ENCODE measurements around the gene KCNJ11.

Gene KCNJ11

DNA sequence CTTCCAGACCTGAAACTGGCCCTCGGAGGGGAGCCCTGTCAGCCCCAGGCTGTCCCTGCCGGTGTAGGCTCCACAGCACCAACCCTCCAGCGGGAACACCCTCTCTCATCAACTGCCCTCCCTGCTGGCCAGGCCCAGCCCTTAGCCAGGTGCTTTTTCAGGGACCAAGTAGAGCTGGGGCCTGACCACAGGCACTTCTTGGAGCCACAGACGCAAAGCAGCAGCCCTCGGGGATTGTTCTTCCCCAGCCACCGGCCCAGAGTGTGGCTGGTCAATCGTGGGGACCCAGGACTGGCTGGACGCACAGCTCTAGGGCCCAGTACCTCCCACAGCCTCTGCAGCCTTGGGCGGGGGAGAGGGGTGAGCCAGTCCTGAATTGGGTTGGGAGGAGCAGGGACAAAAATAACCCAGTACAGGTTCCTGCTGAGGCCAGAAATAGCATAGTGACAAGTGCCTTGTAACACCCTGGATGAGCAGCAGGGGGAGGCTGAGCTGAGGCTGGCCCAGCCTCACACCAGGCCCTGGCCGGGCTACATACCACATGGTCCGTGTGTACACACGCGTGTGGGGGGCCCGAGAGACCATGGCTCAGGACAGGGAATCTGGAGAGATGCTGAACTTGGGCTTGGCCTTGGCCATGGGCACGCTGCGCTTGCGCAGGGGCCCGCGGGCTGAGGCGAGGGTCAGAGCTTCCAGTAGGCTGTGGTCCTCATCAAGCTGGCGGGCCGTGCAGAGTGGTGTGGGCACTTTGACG lies 2.0 kb downstream of the KCNJ11 start:
- Mint-ChIP-seq H3K4me3 (no peak overlapping the region), H3K9me3 (no peaks in the 10 kb centered on the region), H3K27ac (no peak overlapping the region), H3K27me3 (no peaks in the 10 kb centered on the region), H3K4me1 (peaks cover 4% of the 10 kb centered on the region), H3K36me3 (no peaks in the 10 kb centered on the region)

DNA sequence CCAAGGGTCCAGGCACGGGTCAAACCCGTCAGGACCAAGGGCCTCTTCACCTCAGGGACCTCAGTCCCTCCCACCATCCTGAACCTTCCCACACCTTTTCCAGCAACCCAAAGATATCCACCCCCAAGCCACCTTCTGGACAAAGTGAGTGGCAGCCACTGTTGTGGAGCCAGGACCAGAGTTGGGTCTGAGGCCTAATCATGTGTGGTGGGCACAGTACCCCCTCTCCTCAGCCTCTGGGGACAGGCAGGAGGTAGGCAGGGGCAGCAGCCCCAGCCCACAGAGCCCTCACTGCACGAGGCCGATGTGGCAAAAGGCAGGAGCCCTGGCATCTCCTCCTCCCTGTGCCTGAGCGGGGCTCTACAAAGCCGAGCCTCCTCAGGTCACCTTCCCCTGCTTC lies 2.5 kb downstream of the KCNJ11 start:
- Mint-ChIP-seq H3K4me3 (no peak overlapping the region), H3K27ac (no peak overlapping the region), H3K9me3 (no peaks in the 10 kb centered on the region), H3K27me3 (no peaks in the 10 kb centered on the region), H3K4me1 (peaks cover 4% of the 10 kb centered on the region), H3K36me3 (no peaks in the 10 kb centered on the region)

DNA sequence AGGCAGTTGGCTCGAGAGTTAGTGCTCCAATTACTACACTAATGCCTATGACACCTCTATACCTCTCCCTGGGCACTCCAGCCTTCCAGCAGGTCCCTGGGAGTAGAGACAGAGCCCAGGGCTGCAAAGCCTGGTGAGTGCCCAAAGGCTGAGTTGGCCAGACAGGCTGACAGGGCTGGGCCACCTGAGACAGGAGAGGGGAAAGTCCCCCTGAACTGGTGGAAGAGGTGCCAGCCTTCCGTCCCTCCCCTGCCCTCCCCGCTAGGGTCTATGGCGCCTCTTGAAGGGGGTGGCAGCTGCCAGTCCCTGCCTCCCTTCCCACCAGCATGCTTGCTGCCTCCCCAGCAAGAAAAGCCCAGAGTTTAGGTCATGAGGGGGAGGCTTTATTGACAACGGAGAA lies 3.0 kb downstream of the KCNJ11 start:
- H3K4me3 Mint-ChIP-seq = no peak overlapping the region
- H3K4me1 Mint-ChIP-seq = peaks cover 4% of the 10 kb centered on the region
- H3K36me3 Mint-ChIP-seq = no peaks in the 10 kb centered on the region
- no peaks in the 10 kb centered on the region for H3K9me3 Mint-ChIP-seq
- no peak overlapping the region for H3K27ac Mint-ChIP-seq
- H3K27me3 Mint-ChIP-seq = no peaks in the 10 kb centered on the region

DNA sequence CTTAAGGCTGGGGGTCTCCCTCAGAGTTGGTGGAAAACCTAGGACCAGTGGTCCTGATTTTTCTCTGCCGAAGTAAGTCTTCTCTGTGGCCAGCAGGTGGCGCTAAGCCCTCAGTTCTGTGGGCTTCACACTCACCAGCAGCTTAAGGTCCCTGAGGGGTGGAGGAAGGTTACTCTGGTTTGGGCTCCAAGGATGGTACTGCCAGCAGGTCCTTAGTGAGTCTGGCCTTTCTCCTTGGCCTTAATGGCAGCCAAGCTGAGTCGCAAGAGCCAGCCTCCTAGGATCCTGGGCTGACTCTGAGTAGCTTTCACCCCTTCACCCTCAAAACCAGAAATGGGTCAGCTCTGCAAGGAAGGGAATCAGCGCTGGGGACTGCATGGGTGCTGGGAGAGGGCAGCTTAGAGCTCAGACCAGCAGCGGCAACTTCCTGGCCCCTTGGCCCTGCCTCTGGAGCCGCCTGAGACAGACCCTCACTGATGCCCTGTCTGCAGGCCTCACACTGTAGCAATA lies 4.4 kb downstream of the KCNJ11 start:
- no peak overlapping the region for H3K27ac Mint-ChIP-seq
- no peaks in the 10 kb centered on the region for H3K27me3 Mint-ChIP-seq
- no peak overlapping the region for H3K4me3 Mint-ChIP-seq
- H3K9me3 Mint-ChIP-seq = no peaks in the 10 kb centered on the region
- H3K4me1 Mint-ChIP-seq = peaks cover 4% of the 10 kb centered on the region
- H3K36me3 Mint-ChIP-seq = no peaks in the 10 kb centered on the region

DNA sequence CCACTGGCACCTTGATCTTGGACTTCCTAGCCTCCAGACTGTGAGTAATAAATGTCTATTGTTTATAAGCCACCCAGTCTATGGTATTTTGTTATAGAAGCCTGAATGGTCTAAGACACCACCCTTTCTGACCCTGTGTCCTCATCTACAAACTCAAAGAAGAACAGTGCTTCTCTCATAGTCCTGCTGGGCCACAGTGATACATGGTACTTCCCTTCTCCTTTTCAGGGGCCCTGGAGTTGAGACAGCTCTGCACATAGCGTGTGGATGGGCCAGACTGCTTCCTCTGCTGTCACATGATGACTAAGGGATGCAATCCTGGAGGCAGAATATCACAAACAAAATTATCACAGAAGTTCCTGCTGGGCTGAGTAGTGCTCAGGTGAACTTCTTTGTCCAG lies 5.0 kb downstream of the KCNJ11 start:
- Mint-ChIP-seq H3K4me1 (peaks cover 4% of the 10 kb centered on the region), H3K27ac (no peak overlapping the region), H3K36me3 (no peaks in the 10 kb centered on the region), H3K4me3 (no peak overlapping the region), H3K9me3 (no peaks in the 10 kb centered on the region), H3K27me3 (no peaks in the 10 kb centered on the region)

DNA sequence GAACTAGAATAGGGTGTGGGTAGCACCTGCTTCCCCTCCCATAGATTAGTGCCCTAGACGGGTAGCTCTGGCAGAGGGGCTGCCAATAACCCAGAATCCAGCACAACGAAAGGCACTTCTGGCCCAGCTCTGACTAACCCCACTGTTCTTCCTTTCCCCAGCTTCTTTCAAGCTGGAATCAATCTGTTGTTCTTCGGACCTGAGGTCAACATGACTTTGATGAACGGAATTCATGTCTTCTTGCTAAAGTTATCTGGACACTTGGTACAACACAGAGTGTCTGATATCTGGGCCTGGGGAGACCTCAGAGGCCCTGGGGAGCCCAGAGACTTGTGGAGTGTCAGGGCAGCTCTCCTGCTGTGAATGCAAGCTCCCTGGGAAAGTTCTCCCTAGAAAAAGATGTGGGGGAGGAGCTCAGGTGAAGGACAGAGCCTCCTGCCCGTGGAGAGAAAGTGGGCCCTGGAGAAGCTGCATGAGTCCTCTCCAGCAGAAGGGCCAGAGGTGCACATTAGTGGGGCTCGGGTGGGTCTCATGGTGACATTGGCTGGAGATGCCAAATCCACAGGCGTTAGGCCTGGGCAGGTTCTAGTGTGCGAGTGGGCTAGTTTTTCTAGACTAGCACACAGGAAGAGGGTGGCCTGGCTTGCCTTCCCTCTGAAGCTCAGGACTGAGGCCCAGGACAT lies 6.3 kb downstream of the KCNJ11 start:
- H3K27ac Mint-ChIP-seq = no peak overlapping the region
- no peaks in the 10 kb centered on the region for H3K27me3 Mint-ChIP-seq
- H3K36me3 Mint-ChIP-seq = no peaks in the 10 kb centered on the region
- H3K4me3 Mint-ChIP-seq = no peak overlapping the region
- H3K4me1 Mint-ChIP-seq = no peaks in the 10 kb centered on the region
- no peaks in the 10 kb centered on the region for H3K9me3 Mint-ChIP-seq

DNA sequence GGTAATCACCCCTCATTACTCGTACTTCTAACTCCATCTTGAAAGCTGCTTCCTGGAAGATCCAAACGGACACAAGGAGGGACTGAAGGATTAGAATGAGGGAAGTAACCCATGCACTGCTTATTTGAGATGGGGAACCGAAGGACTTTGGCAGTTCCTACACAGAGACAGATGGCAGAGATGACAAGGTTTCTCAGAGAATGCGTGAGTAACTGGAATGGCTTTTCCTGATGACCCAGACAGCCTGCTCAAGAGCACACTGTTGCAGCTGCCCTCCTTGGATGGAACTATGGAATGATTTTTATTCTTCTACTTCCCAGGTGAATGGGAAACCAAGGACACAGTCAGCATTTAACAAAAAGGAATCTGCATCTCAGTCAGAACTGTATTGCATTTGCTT lies 7.3 kb downstream of the KCNJ11 start:
- Mint-ChIP-seq H3K27ac (no peak overlapping the region), H3K9me3 (no peaks in the 10 kb centered on the region), H3K36me3 (no peaks in the 10 kb centered on the region), H3K4me1 (no peaks in the 10 kb centered on the region), H3K4me3 (no peak overlapping the region), H3K27me3 (no peaks in the 10 kb centered on the region)

DNA sequence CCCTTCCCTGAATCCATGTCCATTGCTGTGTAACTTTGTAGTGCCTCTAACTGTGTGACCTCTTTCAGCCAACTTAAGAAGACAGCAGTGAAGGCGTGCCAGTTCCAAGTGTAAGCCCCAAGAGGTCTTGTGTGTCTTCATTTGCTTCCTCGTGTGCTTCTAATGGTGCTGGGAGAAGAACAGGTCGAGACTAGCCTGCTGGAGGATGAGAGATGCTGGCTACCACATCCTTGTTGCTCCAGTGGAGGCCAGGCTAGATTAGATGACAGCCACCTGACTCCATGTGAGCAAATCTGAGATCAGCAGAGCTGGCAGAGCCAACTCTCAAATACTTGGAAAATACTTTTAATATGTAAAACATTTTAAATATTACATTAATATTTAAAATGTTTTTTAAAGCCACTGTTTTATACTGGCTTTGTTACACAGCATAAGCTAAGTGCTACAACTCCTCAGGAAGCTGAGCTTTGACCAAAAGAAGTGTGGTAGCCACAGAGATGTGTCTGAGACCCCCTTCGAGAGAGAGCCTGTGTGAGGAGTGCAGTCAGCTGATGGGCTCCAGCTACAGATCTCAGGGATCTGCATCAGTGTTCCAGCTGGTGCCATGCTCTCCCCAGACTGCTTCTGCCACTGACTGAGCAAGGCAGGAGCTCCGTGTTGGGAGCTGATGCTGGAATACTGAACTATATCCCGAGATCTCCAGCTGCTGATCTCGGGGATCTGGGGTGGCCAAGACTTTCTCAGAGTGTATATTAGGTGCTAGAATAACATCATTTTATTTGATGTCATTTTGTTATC lies 8.9 kb downstream of the KCNJ11 start:
- Mint-ChIP-seq H3K27ac (no peak overlapping the region), H3K27me3 (no peaks in the 10 kb centered on the region), H3K36me3 (no peaks in the 10 kb centered on the region), H3K4me1 (no peaks in the 10 kb centered on the region), H3K9me3 (no peaks in the 10 kb centered on the region), H3K4me3 (no peak overlapping the region)

DNA sequence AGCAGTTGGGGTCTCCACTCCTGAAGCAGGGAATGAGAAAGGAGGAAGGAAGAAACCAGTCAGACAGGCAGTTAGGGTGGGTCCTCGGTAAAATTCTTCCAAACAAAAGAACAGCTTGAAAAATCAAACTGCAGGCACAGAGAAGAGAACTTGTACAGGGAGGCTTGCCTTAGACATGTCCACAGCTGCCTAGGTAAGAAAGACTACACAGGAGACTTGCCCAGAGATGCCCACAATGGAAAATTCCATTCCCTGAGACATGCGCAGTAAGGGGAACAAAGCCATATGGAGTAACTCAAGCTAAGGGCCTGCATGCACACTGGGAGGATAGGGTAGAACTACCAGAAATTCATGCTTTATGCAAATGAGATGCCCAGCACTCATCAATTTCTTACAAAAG lies 9.8 kb downstream of the KCNJ11 start:
- H3K27me3 Mint-ChIP-seq = no peaks in the 10 kb centered on the region
- H3K9me3 Mint-ChIP-seq = no peaks in the 10 kb centered on the region
- H3K27ac Mint-ChIP-seq = no peak overlapping the region
- no peak overlapping the region for H3K4me3 Mint-ChIP-seq
- H3K4me1 Mint-ChIP-seq = no peaks in the 10 kb centered on the region
- peaks cover 2% of the 10 kb centered on the region for H3K36me3 Mint-ChIP-seq

DNA sequence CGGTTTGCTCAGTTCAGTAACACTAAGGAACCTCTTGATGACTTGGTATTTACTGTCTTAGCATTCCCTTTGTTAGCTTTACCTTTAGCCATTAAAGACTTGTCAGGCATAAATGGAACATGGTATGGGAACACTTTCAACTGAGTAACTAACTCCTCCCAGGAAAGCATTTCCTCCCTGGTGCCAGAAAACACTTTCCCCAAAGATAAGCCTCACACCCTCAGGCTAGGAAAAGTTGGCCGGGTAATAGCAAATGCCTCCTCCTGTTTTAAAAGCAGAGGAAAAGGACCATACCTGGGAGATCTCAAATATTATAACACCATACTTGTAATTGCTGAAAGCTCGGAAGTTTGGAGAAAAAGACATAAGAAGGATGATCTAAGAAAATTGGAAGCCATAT lies 12.0 kb downstream of the KCNJ11 start:
- Mint-ChIP-seq H3K9me3 (peaks cover 7% of the 10 kb centered on the region), H3K4me3 (no peak overlapping the region), H3K36me3 (peaks cover 17% of the 10 kb centered on the region), H3K27ac (no peak overlapping the region), H3K4me1 (no peaks in the 10 kb centered on the region), H3K27me3 (no peaks in the 10 kb centered on the region)

DNA sequence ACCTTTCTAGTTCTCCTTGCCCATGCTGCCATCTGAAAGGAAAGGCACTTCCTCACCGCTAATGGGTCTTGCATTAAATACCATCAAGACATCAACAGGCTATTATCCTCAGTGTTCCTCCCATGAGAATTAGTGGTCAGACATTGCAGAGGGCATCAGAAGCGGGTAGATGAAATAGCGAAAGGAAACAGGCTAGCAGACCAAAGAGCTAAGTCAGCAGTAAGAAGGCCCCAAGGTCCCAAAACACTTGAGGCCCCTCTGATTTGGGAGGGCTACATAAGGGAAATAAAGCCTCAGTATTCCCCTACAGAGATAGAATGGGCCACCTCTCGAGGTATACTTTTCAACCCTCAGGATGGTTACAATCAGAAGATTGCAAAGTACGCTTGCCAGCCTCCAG lies 12.9 kb downstream of the KCNJ11 start:
- Mint-ChIP-seq H3K27ac (no peak overlapping the region), H3K27me3 (no peaks in the 10 kb centered on the region), H3K4me1 (no peaks in the 10 kb centered on the region), H3K36me3 (peaks cover 26% of the 10 kb centered on the region), H3K9me3 (peaks cover 15% of the 10 kb centered on the region), H3K4me3 (no peak overlapping the region)

DNA sequence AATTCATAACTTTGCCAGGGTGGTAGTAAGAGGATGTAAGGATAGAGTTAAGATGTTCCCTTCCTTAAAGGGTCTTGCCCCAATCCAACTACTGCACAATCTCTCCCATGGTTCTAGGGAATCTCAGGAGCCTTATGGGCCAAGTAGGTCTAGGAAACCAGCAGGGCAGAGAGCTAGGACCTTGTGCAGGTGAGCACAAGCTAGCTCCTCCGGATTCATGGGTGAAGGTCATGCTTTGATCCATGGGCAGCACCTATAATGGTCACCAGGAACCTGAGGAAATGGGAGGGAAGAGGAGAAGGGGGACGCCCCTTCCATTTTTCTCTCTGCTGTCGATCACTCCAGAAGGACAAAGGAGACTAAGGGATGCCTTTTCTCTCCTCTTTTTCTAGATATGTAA lies 16.8 kb downstream of the KCNJ11 start:
- no peaks in the 10 kb centered on the region for H3K4me1 Mint-ChIP-seq
- H3K27me3 Mint-ChIP-seq = no peaks in the 10 kb centered on the region
- peaks cover 49% of the 10 kb centered on the region for H3K36me3 Mint-ChIP-seq
- H3K9me3 Mint-ChIP-seq = peaks cover 24% of the 10 kb centered on the region
- H3K4me3 Mint-ChIP-seq = no peak overlapping the region
- no peak overlapping the region for H3K27ac Mint-ChIP-seq

DNA sequence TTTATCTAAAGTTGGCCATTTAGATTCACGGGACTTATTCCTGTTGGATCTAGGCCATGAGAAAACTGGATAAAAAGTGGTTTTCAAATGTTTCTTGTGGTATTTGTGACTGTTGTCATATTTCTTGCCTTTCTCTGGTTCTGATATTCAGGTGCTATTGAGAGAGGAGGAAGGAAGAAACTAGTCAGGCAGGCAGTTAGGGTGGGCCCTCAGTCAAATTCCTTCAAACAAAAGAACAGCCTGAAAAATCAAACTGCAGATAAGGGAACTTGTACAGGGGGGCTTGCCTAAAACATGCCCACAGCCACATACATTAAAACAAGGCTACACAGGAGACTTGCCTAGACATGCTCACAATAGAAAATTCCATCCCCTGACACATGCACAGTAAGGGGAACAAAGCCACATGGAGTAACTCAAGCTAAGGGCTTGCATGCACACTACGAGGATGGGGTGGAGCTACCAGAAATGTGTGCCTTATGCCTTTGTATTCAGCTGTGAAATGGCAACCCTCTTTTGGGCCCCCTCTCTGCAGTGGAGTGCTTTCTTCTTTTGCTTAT lies 18.7 kb downstream of the KCNJ11 start:
- H3K4me1 Mint-ChIP-seq = no peaks in the 10 kb centered on the region

DNA sequence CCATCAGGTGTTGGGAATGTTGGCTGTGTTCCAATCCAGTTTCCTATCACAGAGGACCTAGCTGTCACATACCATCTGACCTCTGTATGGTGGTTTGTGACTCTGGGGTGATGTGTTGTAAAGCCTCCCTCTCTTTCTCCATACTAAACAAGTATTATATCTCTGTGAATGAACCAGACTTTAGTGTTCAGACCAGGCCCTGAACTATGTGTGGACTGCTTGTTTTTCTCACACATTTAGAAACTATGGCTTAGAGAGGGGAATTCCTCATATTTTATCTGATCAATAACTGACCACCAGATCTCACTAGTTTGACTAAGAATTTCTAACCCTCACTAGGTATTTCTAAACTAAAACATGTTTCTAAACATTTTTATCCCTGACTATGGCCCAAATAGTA lies 19.4 kb downstream of the KCNJ11 start:
- Mint-ChIP-seq H3K4me1 (no peaks in the 10 kb centered on the region), H3K9me3 (peaks cover 24% of the 10 kb centered on the region), H3K27ac (no peak overlapping the region), H3K4me3 (no peak overlapping the region), H3K27me3 (no peaks in the 10 kb centered on the region), H3K36me3 (peaks cover 47% of the 10 kb centered on the region)

More for the DNA sequence above, 18.7 kb downstream of the KCNJ11 start:
- H3K9me3 Mint-ChIP-seq = peaks cover 24% of the 10 kb centered on the region
- H3K27ac Mint-ChIP-seq = no peak overlapping the region
- H3K36me3 Mint-ChIP-seq = peaks cover 49% of the 10 kb centered on the region
- H3K4me3 Mint-ChIP-seq = no peak overlapping the region
- no peaks in the 10 kb centered on the region for H3K27me3 Mint-ChIP-seq

DNA sequence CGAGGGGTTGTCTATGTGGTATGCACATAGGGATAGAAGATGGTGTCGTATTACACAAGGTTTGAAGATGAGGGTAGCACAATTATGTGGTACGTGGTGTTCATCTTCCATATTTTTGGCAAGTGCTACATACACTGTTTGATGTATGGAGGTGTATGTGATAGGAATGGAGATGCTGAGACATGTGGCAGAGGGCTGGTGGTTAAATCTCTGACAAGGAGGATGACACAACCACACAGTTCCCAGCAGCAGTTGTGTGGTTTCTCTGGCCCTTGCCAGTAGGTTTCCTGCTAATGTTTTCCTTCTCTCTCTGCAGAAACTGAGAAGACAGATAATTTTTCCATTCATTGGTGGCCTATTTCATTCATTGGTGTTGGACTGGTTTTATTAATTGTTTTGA lies 19.9 kb downstream of the KCNJ11 start:
- Mint-ChIP-seq H3K4me1 (no peaks in the 10 kb centered on the region), H3K9me3 (peaks cover 24% of the 10 kb centered on the region), H3K27ac (no peak overlapping the region), H3K27me3 (no peaks in the 10 kb centered on the region), H3K4me3 (no peak overlapping the region), H3K36me3 (peaks cover 47% of the 10 kb centered on the region)

DNA sequence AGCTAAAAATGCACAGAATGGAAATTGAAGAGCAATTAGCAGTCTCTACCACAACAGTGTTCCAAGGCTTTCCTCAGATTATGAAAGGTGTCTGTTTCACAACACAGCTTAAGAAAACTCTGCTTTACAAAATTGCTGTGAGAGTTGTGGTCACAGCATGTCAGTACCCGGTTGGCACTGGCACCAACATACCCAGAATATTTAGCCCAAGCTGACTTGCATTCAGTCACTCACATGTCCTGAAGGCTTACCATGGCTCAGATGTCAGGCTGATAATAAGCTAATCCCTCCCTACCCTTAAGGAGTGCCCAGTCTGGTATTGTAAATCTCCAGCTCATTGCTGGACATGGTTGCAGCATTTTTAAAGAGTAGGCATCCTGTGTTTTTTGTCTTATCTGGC lies 22.0 kb downstream of the KCNJ11 start:
- Mint-ChIP-seq H3K27me3 (no peaks in the 10 kb centered on the region), H3K4me1 (no peaks in the 10 kb centered on the region), H3K36me3 (peaks cover 32% of the 10 kb centered on the region), H3K4me3 (no peak overlapping the region), H3K9me3 (peaks cover 17% of the 10 kb centered on the region), H3K27ac (no peak overlapping the region)

Data from activated naive CD4-positive, alpha-beta T cell treated with anti-CD3 and anti-CD28 coated beads, Interleukin-2, amount 50 U/mL, for 24 hours (primary cell).